K562 (cell line): ENCODE results near the gene STOX2. TPM values are rescaled to one million over a fixed set of nuclear protein-coding genes. Genes with fewer than 3 reads are reported as not detected.

Experiments
- BRD9 ChIP-seq: fragments of 450-650 bp; IDR thresholded peaks from 2 replicates; pipeline ENCODE4 v1.6.1; 2018; ENCODE audit warnings: low read depth; ENCODE audit not compliant: partially characterized antibody
- MED1 ChIP-seq: sonication (generic); formaldehyde crosslinking; IDR thresholded peaks from 2 replicates; pipeline ENCODE4 v1.8.1; 2023; ENCODE audit warnings: missing genetic modification reagents, borderline replicate concordance
- NFXL1 ChIP-seq: fragments of 450-650 bp; formaldehyde crosslinking; IDR thresholded peaks from 2 replicates; pipeline ENCODE4 v1.4.0; 2021; ENCODE audit warnings: mild to moderate bottlenecking
- polyA plus RNA-seq, 8 experiments: library from polyadenylated mRNA; depleted of rRNA in 4 of 8; stranded (reverse) in 5 of 8; unstranded in 3 of 8; fragments of >200 nt; fragmentation: Nextera tagmentation in 2 of 8; fragmentation: Illumina TruSeq in 1 of 8; extraction: Ambion mirVana in 2 of 8; extraction: Trizol in 1 of 8; gene quantifications; 2 replicates each; pipeline versions ENCODE4 v1.2.1 to v1.2.3, GENCODE V29; 2011 to 2014; ENCODE audit warnings: inconsistent platforms in 1 of 8, missing spikeins in 1 of 8
- total RNA-seq, 7 experiments: library from RNA; depleted of rRNA in 6 of 7; stranded (reverse); fragments of >200 nt in 6 of 7; fragmentation: Illumina TruSeq in 2 of 7; extraction: Trizol in 2 of 7; gene quantifications; 2 replicates each; pipeline versions ENCODE4 v1.2.1 to v1.2.3, GENCODE V29; 2011 to 2021; ENCODE audit warnings: low replicate concordance in 1 of 7
- TF ChIP-seq, protein P1 (sequence below), 2 experiments: fragments of 450-650 bp; IDR thresholded peaks; 2 replicates each; pipeline ENCODE4 v1.6.1; 2016; ENCODE audit warnings: mild to moderate bottlenecking in 2 of 2, borderline replicate concordance in 1 of 2, low read depth in 1 of 2, moderate library complexity in 1 of 2

STOX2 gene
- total and polyA plus RNA-seq, 9 of the 15 experiments (the other 6 are each of a cell fraction or from before 2014, with no cell fraction given), result not detected

DNA sequence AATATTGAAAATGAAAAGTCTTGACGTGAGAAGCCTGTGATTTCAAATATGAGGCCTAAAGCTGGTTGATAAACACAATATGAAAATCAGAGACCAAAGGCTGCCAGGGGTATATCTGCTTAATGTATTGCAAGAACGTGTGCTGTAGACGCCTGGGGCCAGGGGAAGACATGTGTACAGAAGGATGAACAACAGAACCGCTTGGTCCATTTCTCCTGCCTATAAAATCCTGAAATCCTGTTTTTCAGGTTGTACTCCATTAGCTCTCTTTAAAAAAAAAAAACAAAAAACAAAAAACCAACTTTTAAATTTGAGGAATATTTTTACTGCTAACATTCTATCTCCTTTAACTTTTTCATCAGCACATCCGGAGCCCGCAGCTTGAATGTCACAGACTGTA, 109.2 kb downstream of the STOX2 start (continued):
- TF ChIP-seq, protein P1, sequence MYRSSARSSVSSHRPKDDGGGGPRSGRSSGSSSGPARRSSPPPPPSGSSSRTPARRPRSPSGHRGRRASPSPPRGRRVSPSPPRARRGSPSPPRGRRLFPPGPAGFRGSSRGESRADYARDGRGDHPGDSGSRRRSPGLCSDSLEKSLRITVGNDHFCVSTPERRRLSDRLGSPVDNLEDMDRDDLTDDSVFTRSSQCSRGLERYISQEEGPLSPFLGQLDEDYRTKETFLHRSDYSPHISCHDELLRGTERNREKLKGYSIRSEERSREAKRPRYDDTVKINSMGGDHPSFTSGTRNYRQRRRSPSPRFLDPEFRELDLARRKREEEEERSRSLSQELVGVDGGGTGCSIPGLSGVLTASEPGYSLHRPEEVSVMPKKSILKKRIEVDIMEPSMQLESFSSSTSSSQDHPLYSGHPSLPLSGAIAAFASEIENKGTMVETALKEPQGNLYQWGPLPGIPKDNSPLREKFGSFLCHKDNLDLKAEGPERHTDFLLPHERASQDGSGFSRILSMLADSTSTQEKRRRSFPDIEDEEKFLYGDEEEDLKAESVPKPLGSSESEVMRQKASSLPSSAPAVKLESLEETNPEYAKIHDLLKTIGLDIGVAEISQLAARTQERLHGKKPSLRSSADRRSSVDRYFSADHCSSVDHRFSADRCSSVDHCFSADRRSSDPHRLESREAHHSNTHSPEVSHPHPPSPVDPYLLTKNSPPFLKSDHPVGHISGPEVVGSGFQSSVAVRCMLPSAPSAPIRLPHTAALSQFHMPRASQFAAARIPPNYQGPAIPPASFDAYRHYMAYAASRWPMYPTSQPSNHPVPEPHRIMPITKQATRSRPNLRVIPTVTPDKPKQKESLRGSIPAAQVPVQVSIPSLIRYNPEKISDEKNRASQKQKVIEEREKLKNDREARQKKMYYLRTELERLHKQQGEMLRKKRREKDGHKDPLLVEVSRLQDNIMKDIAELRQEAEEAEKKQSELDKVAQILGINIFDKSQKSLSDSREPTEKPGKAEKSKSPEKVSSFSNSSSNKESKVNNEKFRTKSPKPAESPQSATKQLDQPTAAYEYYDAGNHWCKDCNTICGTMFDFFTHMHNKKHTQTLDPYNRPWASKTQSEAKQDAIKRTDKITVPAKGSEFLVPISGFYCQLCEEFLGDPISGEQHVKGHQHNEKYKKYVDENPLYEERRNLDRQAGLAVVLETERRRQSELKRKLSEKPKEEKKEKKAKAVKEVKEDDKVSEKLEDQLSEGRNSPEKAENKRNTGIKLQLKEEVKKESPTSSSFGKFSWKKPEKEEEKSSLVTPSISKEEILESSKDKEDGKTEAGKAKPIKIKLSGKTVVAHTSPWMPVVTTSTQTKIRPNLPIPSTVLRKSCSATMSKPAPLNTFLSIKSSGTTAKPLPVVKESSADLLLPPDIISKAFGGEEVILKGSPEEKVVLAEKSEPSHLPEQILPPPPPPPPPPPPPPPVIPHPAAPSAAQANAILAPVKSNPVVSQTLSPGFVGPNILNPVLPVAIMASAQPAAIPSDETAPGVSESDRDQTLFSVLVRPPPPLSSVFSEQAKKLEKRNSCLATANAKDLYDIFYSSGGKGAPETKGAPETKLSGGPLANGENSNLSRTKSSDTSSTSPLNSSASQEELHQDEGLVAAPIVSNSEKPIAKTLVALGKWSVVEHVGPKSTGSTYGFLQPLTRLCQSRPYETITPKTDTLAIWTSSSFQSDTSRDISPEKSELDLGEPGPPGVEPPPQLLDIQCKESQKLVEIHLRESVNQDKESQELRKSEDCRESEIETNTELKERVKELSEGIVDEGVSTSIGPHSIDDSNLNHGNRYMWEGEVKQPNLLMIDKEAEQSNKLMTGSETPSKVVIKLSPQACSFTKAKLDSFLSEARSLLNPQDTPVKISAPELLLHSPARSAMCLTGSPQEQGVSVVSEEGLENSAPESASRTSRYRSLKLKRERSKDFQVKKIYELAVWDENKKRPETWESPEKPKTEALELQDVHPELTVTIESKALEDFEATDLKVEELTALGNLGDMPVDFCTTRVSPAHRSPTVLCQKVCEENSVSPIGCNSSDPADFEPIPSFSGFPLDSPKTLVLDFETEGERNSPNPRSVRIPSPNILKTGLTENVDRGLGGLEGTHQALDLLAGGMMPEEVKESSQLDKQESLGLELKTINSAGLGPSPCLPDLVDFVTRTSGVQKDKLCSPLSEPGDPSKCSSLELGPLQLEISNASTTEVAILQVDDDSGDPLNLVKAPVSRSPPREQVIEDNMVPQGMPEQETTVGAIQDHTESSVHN (IDR thresholded peaks at IDR 0.05; ENCODE audit: borderline replicate concordance in 1 of 2, low read depth in 1 of 2), result no peak
- no peak for TF ChIP-seq MED1 (CRISPR knock-in tag)
- no peak for TF ChIP-seq NFXL1 (CRISPR knock-in tag)
- TF ChIP-seq BRD9, result no peak
